ENCODE measurements around the gene CLEC2D.
"Not testable (repeated sequence)": the region's sequence is repeated elsewhere in the genome, so short reads cannot be mapped to it uniquely, and the experiment has no call there.

CLEC2D gene

DNA sequence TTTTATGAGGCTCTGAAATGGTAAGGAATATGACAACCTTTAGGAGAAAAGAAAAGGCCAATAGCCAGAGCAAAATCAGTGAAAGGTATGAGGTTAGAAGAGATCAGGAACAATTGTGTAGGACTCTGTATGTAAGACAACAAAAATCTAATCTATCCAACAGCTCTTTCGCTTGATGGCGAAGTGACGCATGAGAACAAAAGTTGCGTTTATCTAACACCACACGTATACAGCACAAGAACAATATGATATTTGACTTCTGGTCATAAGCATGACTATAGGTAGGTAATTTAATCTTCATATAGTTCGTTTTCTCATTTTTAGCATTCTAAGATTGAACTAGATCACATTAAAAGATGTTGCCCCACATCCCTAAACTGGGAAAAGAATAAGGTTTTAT lies 61.9 kb downstream of the CLEC2D start:
- DNase-seq, result no peak

DNA sequence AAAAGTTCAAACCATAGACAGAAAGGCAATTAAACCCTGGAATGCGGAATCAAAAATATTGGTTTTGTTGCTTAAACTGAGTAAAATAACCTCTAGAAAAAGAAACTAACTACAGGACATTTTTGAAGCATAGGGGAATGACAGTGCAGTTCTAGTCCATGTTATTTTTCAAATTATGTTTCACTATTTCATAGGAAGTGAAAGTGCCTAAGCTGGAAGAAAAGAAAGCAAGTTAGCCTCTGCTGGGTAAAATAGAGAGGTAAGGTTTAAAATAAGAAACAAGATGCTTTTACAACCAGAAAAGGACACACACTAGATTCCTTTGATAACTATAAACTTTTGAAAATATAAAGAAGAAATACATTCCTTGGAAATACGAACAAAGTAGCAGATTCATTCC lies 62.3 kb downstream of the CLEC2D start:
- no peak for DNase-seq

- DNase-seq, result no peak
Observed at GRCh38 chr12:9732921-9733461, 63.5 kb downstream of the CLEC2D start, which contains the start of gene CLECL1. Gene CLECL1, minus strand, starts transcription at chr12:9733097.

- no peak for DNase-seq
Observed at GRCh38 chr12:9735601-9736000, 66.1 kb downstream of the CLEC2D start.

DNA sequence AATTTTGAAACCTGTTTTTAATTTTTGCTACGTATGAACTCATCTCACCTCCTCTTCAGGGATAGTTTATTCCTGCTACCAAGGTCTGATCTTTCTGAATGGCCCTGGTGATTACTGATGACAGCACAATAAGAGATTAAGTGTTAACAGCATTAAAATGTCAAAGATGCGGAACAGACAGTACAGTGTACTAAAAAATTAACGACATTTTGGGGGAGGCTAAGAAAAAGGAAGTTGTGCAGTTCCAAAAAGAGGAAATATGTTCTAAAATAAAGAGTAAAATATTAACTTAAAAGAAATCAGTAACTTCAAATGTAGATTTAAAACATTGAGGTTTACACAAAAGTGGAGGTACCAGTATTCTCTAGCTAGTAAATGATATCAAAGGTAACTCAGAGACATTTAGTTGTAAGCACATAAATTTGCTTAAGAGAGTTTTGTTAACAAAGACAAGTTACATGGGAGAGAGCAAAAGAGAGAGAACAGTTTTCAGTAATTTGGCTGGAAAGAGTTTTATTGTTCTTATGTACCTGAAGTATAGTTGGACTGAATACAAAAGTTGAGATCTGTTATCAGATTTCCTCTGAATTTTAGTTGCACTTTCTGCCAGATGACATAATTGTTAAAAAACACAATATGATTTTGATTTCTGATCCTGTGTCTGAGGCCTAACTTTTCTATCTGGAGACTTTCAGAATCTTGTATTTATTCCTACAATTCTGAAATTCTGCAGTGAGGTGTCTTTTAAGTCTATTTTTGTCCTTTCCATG lies 67.6 kb downstream of the CLEC2D start:
- no peak for DNase-seq

DNA sequence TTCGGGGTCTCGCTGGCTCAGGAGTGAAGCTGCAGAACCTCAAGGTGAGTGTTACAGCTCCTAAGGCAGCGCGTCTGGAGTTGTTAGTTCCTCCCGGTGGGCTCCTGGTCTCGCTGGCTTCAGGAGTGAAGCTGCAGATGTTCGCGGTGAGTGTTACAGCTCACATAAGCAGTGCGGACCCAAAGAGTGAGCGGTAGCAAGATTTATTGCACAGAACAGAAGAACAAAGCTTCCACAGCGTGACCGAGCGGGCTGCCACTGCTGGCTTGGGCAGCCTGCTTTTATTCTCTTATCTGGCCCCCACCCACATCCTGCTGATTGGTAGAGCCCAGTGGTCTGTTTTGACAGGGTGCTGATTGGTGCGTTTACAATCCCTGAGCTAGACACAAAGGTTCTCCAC lies 69.4 kb downstream of the CLEC2D start:
- DNase-seq, result not testable (repeated sequence)

GRCh38 chr12:9739404-9740105 lies 70.0 kb downstream of the CLEC2D start:
- not testable (repeated sequence) for DNase-seq

GRCh38 chr12:9740106-9740750 lies 70.7 kb downstream of the CLEC2D start:
- no peak for DNase-seq

DNA sequence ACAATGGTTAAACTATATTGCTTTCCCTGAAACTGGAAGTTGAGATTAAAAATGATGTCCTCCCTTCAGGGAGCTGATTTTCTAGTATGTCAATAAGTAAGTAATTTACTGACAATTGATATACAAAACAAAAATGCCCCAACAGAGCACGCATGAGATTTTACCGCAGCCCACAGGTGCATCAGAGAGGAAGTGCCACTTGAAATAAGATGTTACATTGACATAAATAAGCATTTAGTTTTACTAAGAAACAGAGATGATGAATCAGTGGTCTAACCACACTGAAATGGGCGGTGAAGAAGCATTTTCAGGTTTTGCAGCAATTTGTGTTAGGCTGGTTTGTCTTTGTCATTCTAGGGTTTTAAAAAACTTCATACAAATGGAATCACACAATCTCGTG lies 72.2 kb downstream of the CLEC2D start:
- peak; percentile 65 for DNase-seq

- no peak for DNase-seq
Observed at GRCh38 chr12:9742661-9743060, 73.1 kb downstream of the CLEC2D start.

DNA sequence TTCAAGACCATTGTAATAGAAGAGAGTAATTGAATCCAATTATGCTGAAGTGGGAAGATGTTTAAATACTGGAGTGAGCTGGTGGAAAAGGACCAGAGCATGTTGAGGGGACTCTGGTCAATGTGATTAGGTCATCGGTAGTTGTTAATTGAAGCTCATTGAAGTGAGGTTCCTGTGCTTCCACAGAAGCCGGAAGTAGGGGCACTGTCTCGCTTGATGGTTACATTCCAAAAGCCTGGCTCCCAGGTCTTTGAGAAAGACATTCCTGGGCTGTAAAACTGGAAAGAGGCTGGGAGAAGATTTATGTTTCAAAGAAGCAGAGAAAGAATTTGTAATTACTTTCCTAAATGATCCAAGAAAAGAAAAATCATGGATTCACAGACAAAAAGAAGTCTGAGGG lies 75.7 kb downstream of the CLEC2D start:
- no peak for DNase-seq

Data from effector CD4-positive, alpha-beta T cell (primary cell).